Activated CD8-positive, alpha-beta T cell treated with anti-CD3 and anti-CD28 coated beads for 36 hours (primary cell): ENCODE results near the gene RXRA. TPM values are rescaled to one million over a fixed set of nuclear protein-coding genes. Genes with fewer than 3 reads are reported as not detected.

Experiments used
- ATAC-seq: fragments of 200-7000 bp; cut with Tn5 transposase; one replicate; pipeline ENCODE4 v1.10.0; 2021; ENCODE audit warnings: mild to moderate bottlenecking, moderate library complexity
- CTCF ChIA-PET: fragments of 350-600 bp; sonication (Branson Sonifier 250); formaldehyde crosslinking; loops from one replicate; lab custom pipeline; 2021; ENCODE audit warnings: antibody characterized with exemption; lab: Charles Lee
- POLR2A ChIA-PET: fragments of 350-600 bp; sonication (Branson Sonifier 250); formaldehyde crosslinking; loops from one replicate; lab custom pipeline; 2021; ENCODE audit warnings: antibody characterized with exemption; lab: Charles Lee
- DNase-seq: peaks from one replicate; pipeline ENCODE4 v3.0.0-alpha.2; 2020
- H3K27ac Mint-ChIP-seq: one replicate; pipeline ENCODE4 v1.8.0; 2021; ENCODE audit warnings: mild to moderate bottlenecking, mixed read lengths
- H3K27me3 Mint-ChIP-seq: one replicate; pipeline ENCODE4 v1.8.0; 2021; ENCODE audit warnings: mixed read lengths
- H3K36me3 Mint-ChIP-seq: one replicate; pipeline ENCODE4 v1.8.0; 2021; ENCODE audit warnings: low read depth, mixed read lengths
- H3K4me1 Mint-ChIP-seq: one replicate; pipeline ENCODE4 v1.8.0; 2021; ENCODE audit warnings: low read depth, mixed read lengths
- H3K4me3 Mint-ChIP-seq: one replicate; pipeline ENCODE4 v1.8.0; 2021; ENCODE audit warnings: mild to moderate bottlenecking, moderate library complexity, mixed read lengths
- H3K9me3 Mint-ChIP-seq: one replicate; pipeline ENCODE4 v1.8.0; 2021; ENCODE audit warnings: mixed read lengths
- CTCF ChIP-seq: fragments of 200-600 bp; IDR thresholded peaks from one replicate; pipeline ENCODE4 v1.8.0; 2022; ENCODE audit warnings: antibody characterized with exemption, mild to moderate bottlenecking
- intact Hi-C: fragments of 100-400 bp; cut with micrococcal nuclease; formaldehyde crosslinking; loops from one replicate; pipeline ENCODE4 v1.10.0; 2022
- total RNA-seq, 2 experiments: library from RNA; stranded (reverse); gene quantifications; one replicate each; pipeline ENCODE4 v1.2.3, GENCODE V29; 2021

The RXRA gene
- total RNA-seq, 2 experiments from 2014 or later = 23.2 to 23.8 TPM

DNA sequence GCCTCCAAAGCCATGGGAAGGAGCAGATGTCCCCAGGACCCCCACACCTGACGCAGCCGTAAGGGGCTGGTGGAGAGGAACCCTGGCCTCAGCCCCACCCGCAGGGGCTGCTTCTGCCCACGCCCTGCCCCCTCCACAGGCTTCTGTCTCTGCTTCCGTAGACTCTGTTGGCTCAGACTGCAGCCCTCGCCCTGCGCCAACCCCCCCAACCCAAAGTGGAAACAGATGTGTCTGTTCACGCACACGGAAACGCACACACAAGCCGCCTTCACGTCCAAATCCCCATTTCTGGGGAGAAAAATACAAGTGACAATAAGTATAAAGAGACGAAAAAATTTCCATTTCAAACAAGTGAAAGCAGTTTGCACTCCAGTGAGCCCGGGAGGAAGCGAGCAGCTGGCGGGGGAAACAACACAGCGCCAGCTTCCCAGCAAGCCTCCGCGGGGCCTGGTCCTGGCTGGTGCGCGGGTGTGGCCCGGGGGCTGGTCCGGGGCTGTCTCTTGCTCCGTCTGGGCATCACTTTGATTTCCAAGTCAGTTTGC, 32.6 kb upstream of the RXRA start:
- TF ChIP-seq CTCF = no peak
- DNase-seq = no peak
- Mint-ChIP-seq H3K27me3 (no peaks in the 10 kb centered on the region), H3K4me3 (no peak overlapping the region), H3K4me1 (peaks cover 2% of the 10 kb centered on the region), H3K27ac (no peak overlapping the region), H3K36me3 (no peaks in the 10 kb centered on the region), H3K9me3 (no peaks in the 10 kb centered on the region)
- POLR2A ChIA-PET = no interaction called here
- no peak for ATAC-seq
- intact Hi-C loops = no loop called here
- CTCF ChIA-PET = no interaction called here

DNA sequence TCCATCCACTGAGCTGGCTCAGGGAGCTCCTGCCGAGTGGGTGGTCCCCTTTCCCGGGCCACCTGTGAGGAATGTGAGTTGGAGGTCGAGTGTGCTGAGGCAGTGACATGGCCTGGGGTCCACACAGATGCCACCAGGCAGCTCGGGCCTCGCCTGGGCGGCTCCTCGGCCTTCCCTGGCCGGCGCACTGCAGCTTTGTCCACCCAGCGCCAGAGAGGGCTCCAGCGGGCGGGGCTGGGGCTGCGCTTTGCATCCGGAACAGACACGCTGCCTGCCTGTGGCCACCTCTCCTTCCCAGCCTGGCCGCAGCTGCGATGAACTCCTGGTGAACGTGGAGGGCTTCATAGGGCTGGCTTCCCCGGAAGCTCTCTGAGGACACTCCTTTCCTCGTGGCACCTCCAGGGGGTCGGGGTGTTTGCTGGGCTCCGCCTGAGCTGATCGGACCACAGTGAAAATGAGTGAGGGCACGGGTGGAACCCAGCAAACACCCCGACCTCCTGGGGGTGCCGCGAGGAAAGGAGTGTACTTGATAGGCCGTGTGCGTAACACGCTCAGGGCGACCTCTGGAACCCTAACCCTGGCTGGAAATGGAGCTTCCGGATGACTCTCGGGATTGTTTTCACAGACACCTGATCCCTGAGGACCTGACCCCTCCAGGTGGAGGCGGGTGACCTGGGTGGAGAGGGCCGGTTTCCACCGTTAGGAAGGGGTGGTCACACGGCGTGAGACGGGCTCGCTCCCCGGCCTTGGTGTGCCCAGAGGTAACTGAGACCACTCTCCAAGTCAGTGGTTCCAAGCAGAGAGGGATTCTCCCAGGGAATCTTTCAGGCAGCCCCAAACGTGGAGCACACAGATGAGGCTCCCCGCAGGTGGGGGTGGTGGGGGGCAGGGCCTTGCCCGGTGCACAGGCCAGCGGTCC, 31.8 kb upstream of the RXRA start:
- intact Hi-C loops = no loop called here
- ChIA-PET POLR2A (interaction anchor here (0.6 kb wide), 1 partner anchor 106 kb away, joined by 4 read pairs; no protein-coding TSS in a partner anchor), CTCF (no interaction called here)
- no peaks in the 10 kb centered on the region for H3K9me3 Mint-ChIP-seq
- no peak for TF ChIP-seq CTCF
- peaks cover 2% of the 10 kb centered on the region for H3K4me1 Mint-ChIP-seq
- ATAC-seq = no peak
- H3K36me3 Mint-ChIP-seq = no peaks in the 10 kb centered on the region
- H3K27ac Mint-ChIP-seq = no peak overlapping the region
- no peak for DNase-seq
- no peak overlapping the region for H3K4me3 Mint-ChIP-seq
- H3K27me3 Mint-ChIP-seq = no peaks in the 10 kb centered on the region

DNA sequence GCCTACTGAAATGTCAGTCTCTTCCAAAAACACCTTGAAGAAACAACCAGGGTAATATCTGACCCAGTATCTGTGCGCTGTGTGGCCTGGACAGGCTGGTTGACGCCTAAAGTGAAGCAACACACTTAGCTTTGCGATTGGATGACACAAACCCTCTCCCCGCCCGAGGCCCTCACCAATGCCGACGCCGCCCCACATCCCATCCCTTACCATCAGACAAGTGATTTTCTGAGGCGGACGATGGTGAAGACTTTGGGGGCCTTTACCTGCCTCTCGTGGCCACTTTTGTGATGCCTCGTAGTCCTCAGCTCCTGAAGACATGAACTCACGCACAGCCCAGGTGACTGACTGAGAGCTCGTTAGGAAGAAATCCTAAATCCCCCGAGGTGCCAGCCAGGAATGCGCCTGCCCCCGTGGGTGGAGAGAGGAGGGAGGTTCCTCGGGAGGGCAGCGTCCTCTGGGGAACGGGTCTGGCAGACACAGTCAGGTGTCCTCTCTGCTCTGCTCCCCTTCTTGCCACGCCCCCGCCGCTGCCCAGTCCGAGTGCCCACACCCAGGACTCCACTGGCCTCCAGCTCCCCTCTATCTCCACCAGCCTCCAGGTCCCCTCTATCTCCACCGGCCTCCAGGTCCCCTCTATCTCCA, 31.0 kb upstream of the RXRA start:
- DNase-seq (no peak), ATAC-seq (no peak)
- Mint-ChIP-seq H3K27me3 (peaks cover 4% of the 10 kb centered on the region), H3K9me3 (no peaks in the 10 kb centered on the region), H3K27ac (no peak overlapping the region), H3K4me1 (peaks cover 2% of the 10 kb centered on the region), H3K4me3 (no peak overlapping the region), H3K36me3 (no peaks in the 10 kb centered on the region)
- no peak for TF ChIP-seq CTCF
- intact Hi-C loops = no loop called here
- CTCF ChIA-PET = no interaction called here
- POLR2A ChIA-PET = interaction anchor here (0.6 to 0.7 kb wide), 2 partner anchors 105 to 128 kb away, joined by 3 to 4 read pairs; no protein-coding TSS in a partner anchor

DNA sequence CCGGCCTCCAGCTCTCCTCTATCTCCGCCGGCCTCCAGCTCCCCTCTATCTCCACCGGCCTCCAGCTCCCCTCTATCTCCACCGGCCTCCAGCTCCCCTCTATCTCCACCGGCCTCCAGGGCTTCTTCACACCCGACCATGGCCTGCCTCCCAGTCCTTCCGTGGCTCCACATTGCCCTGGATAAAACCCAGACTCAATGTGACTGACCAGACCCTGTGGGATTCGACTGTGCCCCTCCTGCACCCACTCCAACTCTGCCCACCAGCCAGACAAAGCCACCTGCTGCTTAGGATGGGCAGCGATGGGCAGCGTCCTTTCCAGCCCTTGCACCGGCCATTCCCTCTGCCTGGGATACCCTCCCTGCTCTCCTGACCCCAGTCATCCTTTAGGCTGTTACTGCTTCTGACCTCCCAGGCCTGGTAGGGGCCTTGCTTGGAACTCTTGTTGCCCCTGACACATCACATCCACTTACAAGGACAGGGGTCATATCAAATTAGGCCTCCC, 30.5 kb upstream of the RXRA start:
- DNase-seq (no peak), ATAC-seq (no peak)
- TF ChIP-seq CTCF = no peak
- peaks cover 4% of the 10 kb centered on the region for H3K4me1 Mint-ChIP-seq
- ChIA-PET POLR2A (interaction anchor here (0.7 kb wide), 1 partner anchor 127 kb away, joined by 3 read pairs; no protein-coding TSS in a partner anchor), CTCF (no interaction called here)
- H3K9me3 Mint-ChIP-seq = no peaks in the 10 kb centered on the region
- intact Hi-C loops = no loop called here
- no peaks in the 10 kb centered on the region for H3K36me3 Mint-ChIP-seq
- no peak overlapping the region for H3K4me3 Mint-ChIP-seq
- H3K27ac Mint-ChIP-seq = no peak overlapping the region
- peaks cover 4% of the 10 kb centered on the region for H3K27me3 Mint-ChIP-seq
